Activated naive CD8-positive, alpha-beta T cell treated with anti-CD3 and anti-CD28 coated beads, Interleukin-2, amount 10 ng/mL, durations not matched to agents 7 days and 5 days (primary cell): Measurements from ENCODE around the gene TEAD2. TPM values are rescaled to one million over a fixed set of nuclear protein-coding genes. Genes with fewer than 3 reads are reported as not detected.

Source experiments
- ATAC-seq: fragments of 150-1000 bp; cut with Tn5 transposase; one replicate; pipeline ENCODE4 v1.10.0; 2021; ENCODE audit warnings: low read depth, moderate library complexity
- POLR2A ChIA-PET: fragments of 350-600 bp; sonication (Branson Sonifier 250); formaldehyde crosslinking; loops from one replicate; lab custom pipeline; 2021; ENCODE audit warnings: antibody characterized with exemption; lab: Charles Lee
- DNase-seq: peaks from one replicate; pipeline ENCODE4 v3.0.0; 2021
- H3K27ac Mint-ChIP-seq: one replicate; pipeline ENCODE4 v1.8.0; 2022; ENCODE audit warnings: mild to moderate bottlenecking, mixed read lengths
- H3K27me3 Mint-ChIP-seq: one replicate; pipeline ENCODE4 v1.8.0; 2022; ENCODE audit warnings: mild to moderate bottlenecking, moderate library complexity, mixed read lengths
- H3K36me3 Mint-ChIP-seq: one replicate; pipeline ENCODE4 v1.8.0; 2021; ENCODE audit warnings: mild to moderate bottlenecking, mixed read lengths
- H3K4me1 Mint-ChIP-seq: one replicate; pipeline ENCODE4 v1.8.0; 2021; ENCODE audit warnings: mixed read lengths
- H3K4me3 Mint-ChIP-seq: one replicate; pipeline ENCODE4 v1.8.0; 2022; ENCODE audit warnings: mild to moderate bottlenecking, moderate library complexity, mixed read lengths
- H3K9me3 Mint-ChIP-seq: one replicate; pipeline ENCODE4 v1.8.0; 2021; ENCODE audit warnings: mixed read lengths
- total RNA-seq, 2 experiments: library from RNA; stranded (reverse); gene quantifications; one replicate each; pipeline ENCODE4 v1.2.3, GENCODE V29; 2021

TEAD2 gene
- total RNA-seq, result not detected

GRCh38 chr19:49362048-49362928 is at the start of gene TEAD2:
Gene TEAD2 (minus strand): TSS chr19:49362416. CDS start chr19:49360075, 2,341 bp downstream.
- H3K27ac Mint-ChIP-seq, result no peak within 1 kb of the TSS
- ATAC-seq, result no peak
- H3K36me3 Mint-ChIP-seq, result no peaks in the 10 kb centered on the region
- H3K4me3 Mint-ChIP-seq, result peak within 1 kb of the TSS; percentile 18
- H3K27me3 Mint-ChIP-seq, result peaks cover 43% of the 10 kb centered on the region
- H3K4me1 Mint-ChIP-seq, result peaks cover 11% of the 10 kb centered on the region
- no peak for DNase-seq
- POLR2A ChIA-PET, result no interaction called here
- no peaks in the 10 kb centered on the region for H3K9me3 Mint-ChIP-seq

- H3K4me1 Mint-ChIP-seq, result peaks cover 42% of the 10 kb centered on the region
- peaks cover 7% of the 10 kb centered on the region for H3K27me3 Mint-ChIP-seq
- no peak overlapping the region for H3K4me3 Mint-ChIP-seq
- no peaks in the 10 kb centered on the region for H3K9me3 Mint-ChIP-seq
- no peaks in the 10 kb centered on the region for H3K36me3 Mint-ChIP-seq
- no peak for DNase-seq
- POLR2A ChIA-PET, result interaction anchor here (1.7 to 3.2 kb wide), 2 partner anchors 12 to 15 kb away, joined by 6 to 16 read pairs; partner anchors contain the start of genes GFY and PTH2
- no peak for ATAC-seq
- peak overlapping the region; percentile 59 for H3K27ac Mint-ChIP-seq
Measured at GRCh38 chr19:49411681-49412326, 49.6 kb upstream of the TEAD2 start.

DNA sequence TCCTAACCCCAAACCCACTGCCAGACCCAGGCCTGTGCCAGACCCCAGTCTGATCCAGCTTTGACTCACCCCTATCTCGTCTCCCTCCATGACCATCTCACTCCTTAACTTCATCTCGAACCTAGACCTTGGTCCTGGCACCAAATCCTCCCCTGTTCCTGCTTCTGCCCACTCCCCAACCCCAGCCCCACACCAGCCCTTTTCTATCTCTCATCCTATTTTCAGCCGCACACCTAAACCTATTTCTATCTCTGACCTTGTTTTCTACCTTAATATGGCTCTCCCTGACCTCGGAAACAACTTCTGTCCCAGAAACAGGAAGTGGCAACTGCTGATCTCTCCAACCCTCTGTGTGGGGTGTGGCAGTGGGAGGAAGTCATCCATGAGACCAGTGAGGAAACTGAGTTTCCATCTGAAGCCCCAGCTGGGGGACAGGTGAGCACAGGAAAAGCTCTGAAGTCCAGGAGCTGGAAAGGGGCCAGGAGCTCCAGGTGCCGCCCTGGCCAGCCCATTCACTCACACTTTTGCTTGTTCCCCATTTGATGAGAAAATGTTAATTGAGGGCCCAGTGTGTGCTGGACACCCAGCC is 47.3 kb upstream of the TEAD2 start:
- peak overlapping the region; percentile 88 for H3K27ac Mint-ChIP-seq
- no peaks in the 10 kb centered on the region for H3K36me3 Mint-ChIP-seq
- POLR2A ChIA-PET, result interaction anchor here (0.6 to 3.2 kb wide), 5 partner anchors 17 to 76 kb away, joined by 3 to 16 read pairs (median 3); partner anchors contain the start of genes ALDH16A1 and GFY
- peak; percentile 73 for ATAC-seq
- H3K9me3 Mint-ChIP-seq, result no peaks in the 10 kb centered on the region
- H3K27me3 Mint-ChIP-seq, result peaks cover 4% of the 10 kb centered on the region
- peaks cover 43% of the 10 kb centered on the region for H3K4me1 Mint-ChIP-seq
- no peak for DNase-seq
- peak overlapping the region; percentile 77 for H3K4me3 Mint-ChIP-seq

DNA sequence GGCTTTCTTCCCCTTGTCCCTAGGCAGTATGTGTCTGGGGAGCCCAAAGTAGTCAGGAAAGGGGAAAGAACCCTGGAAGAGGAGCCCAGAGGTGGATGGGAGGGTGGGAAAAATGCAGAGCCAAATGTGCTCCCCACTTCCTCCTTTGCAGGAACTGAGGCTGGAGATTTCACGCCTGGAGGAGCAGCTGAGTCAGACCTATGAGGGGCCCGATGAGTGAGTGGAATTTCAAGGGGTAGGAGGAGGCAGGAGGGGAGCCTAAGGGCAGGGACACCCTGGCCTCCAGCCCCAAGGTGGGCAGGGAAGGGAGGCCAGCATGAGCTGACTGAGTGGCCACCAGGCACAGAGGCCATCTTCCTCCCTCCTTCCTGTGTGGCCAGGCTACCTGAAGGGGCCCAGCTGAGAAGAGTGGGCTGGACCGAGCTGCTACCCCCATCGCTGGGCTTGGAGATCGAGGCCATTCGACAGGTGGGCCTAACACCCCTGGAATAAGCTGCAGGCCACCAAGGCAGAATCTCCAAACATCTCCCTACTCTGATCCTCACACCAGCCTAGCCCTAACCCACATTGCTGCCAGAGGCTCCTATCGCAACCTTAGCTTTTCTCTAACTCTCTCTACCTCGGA is 46.7 kb upstream of the TEAD2 start:
- ATAC-seq (no peak), DNase-seq (no peak)
- POLR2A ChIA-PET, result interaction anchor here (0.6 to 3.2 kb wide), 4 partner anchors 17 to 75 kb away, joined by 3 to 16 read pairs (median 3); partner anchors contain the start of genes ALDH16A1 and GFY
- H3K36me3 Mint-ChIP-seq, result no peaks in the 10 kb centered on the region
- H3K4me3 Mint-ChIP-seq, result peak overlapping the region; percentile 77
- H3K4me1 Mint-ChIP-seq, result peaks cover 43% of the 10 kb centered on the region
- peaks cover 5% of the 10 kb centered on the region for H3K27me3 Mint-ChIP-seq
- peak overlapping the region; percentile 88 for H3K27ac Mint-ChIP-seq
- H3K9me3 Mint-ChIP-seq, result no peaks in the 10 kb centered on the region

DNA sequence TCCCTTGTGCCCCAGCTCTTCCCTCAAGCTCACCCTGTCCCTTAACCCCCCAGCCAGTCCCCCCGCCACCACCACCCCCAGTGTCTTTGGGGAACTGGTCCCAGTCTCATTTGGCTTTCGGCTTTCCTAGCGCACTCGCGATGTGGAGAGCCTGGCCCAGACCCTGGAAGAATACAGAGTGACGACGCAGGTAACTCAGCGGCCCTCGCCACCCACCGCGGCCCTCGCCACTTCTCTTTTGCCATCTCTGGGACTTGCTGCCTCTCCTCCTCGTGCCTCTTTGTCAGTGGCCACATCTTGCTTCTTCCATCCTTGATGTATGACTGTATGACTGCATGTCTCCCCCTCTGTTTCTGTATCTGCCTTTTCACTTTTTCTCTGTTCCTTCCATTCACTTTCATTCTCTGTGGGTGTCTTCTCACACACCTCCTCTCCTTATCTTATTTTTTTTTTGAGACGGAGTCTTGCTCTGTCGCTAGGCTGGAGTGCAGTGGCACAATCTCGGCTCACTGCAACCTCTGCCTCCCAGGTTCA is 45.3 kb upstream of the TEAD2 start:
- POLR2A ChIA-PET, result interaction anchor here (0.9 kb wide), 1 partner anchor 62 kb away, joined by 3 read pairs; no protein-coding TSS in a partner anchor
- H3K4me3 Mint-ChIP-seq, result no peak overlapping the region
- no peaks in the 10 kb centered on the region for H3K9me3 Mint-ChIP-seq
- no peak for DNase-seq
- no peak for ATAC-seq
- no peaks in the 10 kb centered on the region for H3K36me3 Mint-ChIP-seq
- peaks cover 43% of the 10 kb centered on the region for H3K4me1 Mint-ChIP-seq
- H3K27ac Mint-ChIP-seq, result no peak overlapping the region
- peaks cover 6% of the 10 kb centered on the region for H3K27me3 Mint-ChIP-seq

- Mint-ChIP-seq H3K4me3 (no peak overlapping the region), H3K27me3 (peaks cover 6% of the 10 kb centered on the region), H3K36me3 (no peaks in the 10 kb centered on the region), H3K4me1 (peaks cover 42% of the 10 kb centered on the region), H3K27ac (no peak overlapping the region), H3K9me3 (no peaks in the 10 kb centered on the region)
- POLR2A ChIA-PET, result interaction anchor here (0.5 kb wide), 1 partner anchor 403 kb away, joined by 3 read pairs; no protein-coding TSS in a partner anchor
- DNase-seq, result no peak
- no peak for ATAC-seq
Measured at GRCh38 chr19:49407079-49407478, 44.9 kb upstream of the TEAD2 start.

DNA sequence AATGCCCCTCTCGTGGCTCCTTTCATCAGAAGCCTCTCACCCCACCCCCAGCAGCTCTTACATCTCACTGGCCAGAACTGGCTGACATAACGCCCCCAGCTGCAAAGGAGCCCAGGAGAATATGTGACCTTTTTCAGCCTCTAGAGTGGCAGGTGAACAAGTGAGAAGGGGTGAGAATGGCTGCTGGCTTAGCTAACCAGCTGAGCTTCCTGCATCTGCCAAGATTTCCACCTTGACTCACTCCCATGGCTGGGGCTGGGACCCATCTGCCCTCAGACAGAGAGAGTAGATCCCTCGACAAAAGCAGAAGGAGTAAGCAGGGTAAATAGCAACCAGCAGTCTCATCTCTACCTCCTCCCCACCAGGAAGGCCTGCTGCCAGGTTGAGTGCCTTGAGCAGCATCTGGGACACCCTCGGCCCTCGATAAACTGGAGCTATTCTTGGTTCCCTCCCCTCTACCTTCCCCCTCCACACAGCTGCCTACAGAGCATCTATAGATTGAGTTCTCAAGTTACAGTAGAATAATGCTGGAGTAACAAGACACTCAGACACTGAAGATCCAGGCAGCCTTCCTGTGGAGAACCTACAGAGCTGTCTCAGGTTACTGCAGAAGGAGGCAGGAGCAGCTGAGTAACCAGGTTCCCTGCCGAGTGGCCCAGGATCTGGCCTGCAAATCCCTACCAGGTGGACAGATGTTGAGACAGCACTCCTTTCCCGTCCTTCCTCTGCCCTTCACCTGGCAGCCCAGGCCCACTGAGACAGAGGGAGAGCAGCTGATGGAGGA is 41.4 kb upstream of the TEAD2 start:
- peaks cover 6% of the 10 kb centered on the region for H3K27me3 Mint-ChIP-seq
- ATAC-seq, result no peak
- no peak overlapping the region for H3K4me3 Mint-ChIP-seq
- H3K9me3 Mint-ChIP-seq, result no peaks in the 10 kb centered on the region
- H3K4me1 Mint-ChIP-seq, result peaks cover 16% of the 10 kb centered on the region
- POLR2A ChIA-PET, result interaction anchor here (0.6 to 0.9 kb wide), 2 partner anchors 50 to 91 kb away, joined by 3 read pairs; partner anchors contain the start of gene ALDH16A1
- no peaks in the 10 kb centered on the region for H3K36me3 Mint-ChIP-seq
- DNase-seq, result no peak
- H3K27ac Mint-ChIP-seq, result no peak overlapping the region

DNA sequence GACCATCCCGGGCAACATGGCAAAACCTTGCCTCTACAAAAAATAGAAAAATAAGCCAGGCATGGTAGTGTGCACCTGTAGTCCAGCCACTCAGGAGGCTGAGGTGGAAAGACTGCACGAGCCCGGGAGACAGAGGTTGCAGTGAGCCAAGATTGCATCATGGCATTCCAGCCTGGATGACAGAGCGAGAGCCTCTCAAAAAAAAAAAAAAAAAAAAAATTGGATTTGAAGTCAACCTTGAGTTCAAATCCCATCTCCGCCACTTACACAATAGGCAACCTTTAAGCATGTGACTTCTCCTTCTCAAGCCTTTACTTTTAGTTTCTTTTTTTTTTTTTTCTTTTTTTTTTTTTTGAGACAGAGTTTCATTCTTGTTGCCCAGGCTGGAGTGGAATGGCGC is 37.8 kb upstream of the TEAD2 start:
- no peak for ATAC-seq

GRCh38 chr19:49398931-49399330 is 36.7 kb upstream of the TEAD2 start:
- no peak overlapping the region for H3K27ac Mint-ChIP-seq
- ATAC-seq (no peak), DNase-seq (no peak)
- H3K9me3 Mint-ChIP-seq, result no peaks in the 10 kb centered on the region
- no peaks in the 10 kb centered on the region for H3K36me3 Mint-ChIP-seq
- H3K4me1 Mint-ChIP-seq, result peaks cover 6% of the 10 kb centered on the region
- peaks cover 10% of the 10 kb centered on the region for H3K27me3 Mint-ChIP-seq
- POLR2A ChIA-PET, result no interaction called here
- no peak overlapping the region for H3K4me3 Mint-ChIP-seq

More for the DNA sequence above, 37.8 kb upstream of the TEAD2 start:
- no peak overlapping the region for H3K27ac Mint-ChIP-seq
- H3K4me3 Mint-ChIP-seq, result no peak overlapping the region
- H3K9me3 Mint-ChIP-seq, result no peaks in the 10 kb centered on the region
- DNase-seq, result no peak
- POLR2A ChIA-PET, result no interaction called here
- peaks cover 11% of the 10 kb centered on the region for H3K27me3 Mint-ChIP-seq
- H3K4me1 Mint-ChIP-seq, result peaks cover 6% of the 10 kb centered on the region
- H3K36me3 Mint-ChIP-seq, result no peaks in the 10 kb centered on the region

- Mint-ChIP-seq H3K36me3 (no peaks in the 10 kb centered on the region), H3K4me3 (no peak overlapping the region), H3K9me3 (no peaks in the 10 kb centered on the region), H3K27ac (no peak overlapping the region), H3K4me1 (peaks cover 6% of the 10 kb centered on the region), H3K27me3 (peaks cover 9% of the 10 kb centered on the region)
- DNase-seq (no peak), ATAC-seq (no peak)
- POLR2A ChIA-PET, result no interaction called here
Measured at GRCh38 chr19:49398001-49398615, 35.9 kb upstream of the TEAD2 start.

DNA sequence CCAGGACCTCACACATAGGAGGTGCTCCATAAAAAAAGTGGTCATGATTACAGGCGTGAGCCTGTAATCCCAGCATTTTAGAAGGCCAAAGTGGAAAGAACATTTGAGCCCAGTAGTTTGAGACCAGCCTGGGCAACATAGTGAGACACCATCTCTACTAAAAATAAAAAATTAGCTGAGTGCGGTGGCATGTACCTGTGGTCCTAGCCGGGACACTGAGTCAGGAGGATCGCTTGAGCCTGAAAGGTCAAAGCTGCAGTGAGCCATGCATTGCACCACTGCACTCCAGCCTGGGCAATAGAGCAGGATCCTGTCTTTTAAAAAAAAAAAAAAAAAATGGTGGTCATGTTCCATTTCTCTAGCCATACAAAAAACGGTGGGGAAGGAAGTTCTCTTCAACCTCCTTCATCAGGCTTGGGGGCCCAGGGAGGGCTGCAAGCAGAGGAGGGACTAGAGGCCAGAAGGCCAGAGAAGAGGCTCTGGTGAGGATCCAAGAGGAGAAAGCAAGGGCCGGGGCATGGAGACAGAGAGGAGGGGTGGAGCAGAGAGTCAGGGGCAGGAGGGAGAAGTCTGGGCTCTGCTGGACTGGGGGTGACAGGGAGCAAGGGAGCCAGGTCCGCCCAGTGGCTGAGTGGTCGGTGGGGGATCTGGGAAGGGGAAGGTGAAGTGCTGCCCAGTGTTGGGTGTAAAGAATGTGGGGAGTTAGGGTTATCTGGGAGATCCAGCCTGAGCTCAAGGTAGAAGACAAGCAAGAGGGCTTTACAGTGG is 34.7 kb upstream of the TEAD2 start:
- H3K4me1 Mint-ChIP-seq, result peaks cover 9% of the 10 kb centered on the region
- H3K27me3 Mint-ChIP-seq, result peaks cover 17% of the 10 kb centered on the region
- H3K4me3 Mint-ChIP-seq, result no peak overlapping the region
- no peak overlapping the region for H3K27ac Mint-ChIP-seq
- no peak for DNase-seq
- H3K36me3 Mint-ChIP-seq, result no peaks in the 10 kb centered on the region
- H3K9me3 Mint-ChIP-seq, result no peaks in the 10 kb centered on the region
- ATAC-seq, result no peak
- POLR2A ChIA-PET, result interaction anchor here (0.6 kb wide), 1 partner anchor 266 kb away, joined by 5 read pairs; no protein-coding TSS in a partner anchor
